NCI-H226 (cell line): ENCODE results near the gene ZNF74.
A peak's percentile ranks its signal among the peaks of the same experiment; 100 is the strongest.
"Not testable (repeated sequence)": the region's sequence is repeated elsewhere in the genome, so short reads cannot be mapped to it uniquely, and the experiment has no call there.

Source experiments
- DNase-seq: peaks from one replicate; pipeline ENCODE4 v3.0.0-alpha.2; 2015

The ZNF74 gene

DNA sequence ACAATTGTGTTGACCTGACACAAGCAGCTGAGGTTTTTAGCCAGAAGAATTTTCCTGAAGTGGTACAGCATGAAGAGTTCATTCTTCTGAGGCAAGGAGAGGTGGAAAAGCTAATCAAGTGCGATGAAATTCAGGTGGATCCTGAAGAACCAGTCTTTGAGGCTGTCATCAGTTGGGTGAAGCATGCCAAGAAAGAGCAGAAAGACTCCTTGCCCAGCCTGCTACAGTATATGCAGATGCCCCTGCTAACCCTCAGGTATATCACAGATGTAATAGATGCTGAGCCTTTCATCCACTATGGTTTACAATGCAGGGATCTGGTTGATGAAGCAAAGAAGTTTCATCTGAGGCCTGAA is 56.6 kb downstream of the ZNF74 start:
- DNase-seq, result no peak

DNA sequence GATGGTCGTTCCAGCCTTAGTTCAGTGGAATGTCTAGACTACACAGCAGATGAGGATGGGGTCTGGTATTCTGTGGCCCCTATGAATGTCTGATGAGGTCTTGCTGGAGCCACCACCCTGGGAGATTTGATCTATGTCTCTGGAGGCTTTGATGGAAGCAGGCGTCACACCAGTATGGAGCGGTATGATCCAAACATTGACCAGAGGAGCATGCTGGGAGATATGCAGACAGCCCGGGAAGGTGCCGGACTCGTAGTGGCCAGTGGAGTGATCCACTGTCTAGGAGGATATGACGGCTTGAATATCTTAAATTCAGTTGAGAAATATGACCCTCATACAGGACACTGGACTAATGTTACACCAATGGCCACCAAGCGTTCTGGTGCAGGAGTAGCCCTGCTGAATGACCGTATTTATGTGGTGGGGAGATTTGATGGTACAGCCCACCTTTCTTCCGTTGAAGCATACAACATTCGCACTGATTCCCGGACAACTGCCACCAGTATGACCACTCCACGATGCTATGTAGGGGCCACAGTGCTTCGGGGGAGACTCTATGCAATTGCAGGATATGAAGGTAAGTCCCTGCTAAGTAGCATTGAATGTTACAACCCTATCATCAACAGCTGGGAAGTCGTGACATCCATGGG is 57.3 kb downstream of the ZNF74 start:
- DNase-seq, result not testable (repeated sequence)

DNA sequence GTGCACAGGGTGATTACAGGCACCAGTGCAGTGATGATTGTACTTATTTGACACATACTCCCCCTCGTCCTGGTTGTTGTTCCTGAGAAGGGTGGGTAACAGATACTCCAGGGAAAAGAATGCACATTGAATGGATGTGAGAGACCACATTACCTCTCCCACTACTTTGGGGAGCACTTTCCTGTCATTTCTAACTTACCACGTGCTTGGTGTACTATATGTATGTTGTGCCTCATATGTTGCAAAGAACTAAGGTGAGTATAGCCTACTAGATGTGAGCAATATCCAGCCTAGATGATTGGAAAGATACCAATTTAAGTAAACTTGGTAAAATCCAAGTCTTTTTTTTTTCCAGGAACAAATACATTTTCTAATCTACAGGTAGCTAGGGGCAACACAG is 58.0 kb downstream of the ZNF74 start:
- no peak for DNase-seq

DNA sequence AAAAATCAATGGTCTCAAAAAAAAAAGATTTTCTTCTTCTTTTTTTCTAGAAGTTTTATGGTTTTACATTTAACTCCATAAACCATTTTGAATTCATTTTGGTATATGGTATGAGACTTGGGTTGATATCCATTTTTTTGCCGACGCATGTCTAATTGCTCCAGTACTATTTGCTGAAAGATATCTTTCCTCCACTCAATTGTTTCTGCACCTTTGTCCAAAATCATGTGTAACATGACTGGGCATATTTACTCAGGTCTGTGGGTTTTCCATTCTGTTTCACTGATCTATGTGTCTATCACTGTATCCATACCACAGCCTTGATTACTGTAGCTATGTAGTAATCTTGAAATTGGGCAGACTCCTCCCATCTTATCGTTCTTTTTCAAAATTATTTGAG is 59.3 kb downstream of the ZNF74 start:
- no peak for DNase-seq

DNA sequence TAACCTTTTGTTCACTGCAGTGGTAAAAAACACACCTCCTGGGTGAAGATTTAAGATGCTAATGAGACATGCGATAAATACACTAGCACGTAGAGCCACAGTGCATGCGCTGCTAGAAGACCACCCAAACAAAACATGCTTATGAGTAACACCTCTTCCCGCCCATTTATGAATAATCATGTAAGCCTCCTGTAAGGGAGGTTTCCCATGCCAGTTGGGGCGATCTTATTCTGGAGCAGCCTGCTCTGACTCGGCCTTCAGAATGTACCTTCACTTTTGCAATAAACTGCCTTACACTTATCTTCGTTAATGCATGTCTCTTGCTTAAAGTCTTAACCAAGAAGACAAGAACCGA is 61.7 kb downstream of the ZNF74 start:
- no peak for DNase-seq

DNA sequence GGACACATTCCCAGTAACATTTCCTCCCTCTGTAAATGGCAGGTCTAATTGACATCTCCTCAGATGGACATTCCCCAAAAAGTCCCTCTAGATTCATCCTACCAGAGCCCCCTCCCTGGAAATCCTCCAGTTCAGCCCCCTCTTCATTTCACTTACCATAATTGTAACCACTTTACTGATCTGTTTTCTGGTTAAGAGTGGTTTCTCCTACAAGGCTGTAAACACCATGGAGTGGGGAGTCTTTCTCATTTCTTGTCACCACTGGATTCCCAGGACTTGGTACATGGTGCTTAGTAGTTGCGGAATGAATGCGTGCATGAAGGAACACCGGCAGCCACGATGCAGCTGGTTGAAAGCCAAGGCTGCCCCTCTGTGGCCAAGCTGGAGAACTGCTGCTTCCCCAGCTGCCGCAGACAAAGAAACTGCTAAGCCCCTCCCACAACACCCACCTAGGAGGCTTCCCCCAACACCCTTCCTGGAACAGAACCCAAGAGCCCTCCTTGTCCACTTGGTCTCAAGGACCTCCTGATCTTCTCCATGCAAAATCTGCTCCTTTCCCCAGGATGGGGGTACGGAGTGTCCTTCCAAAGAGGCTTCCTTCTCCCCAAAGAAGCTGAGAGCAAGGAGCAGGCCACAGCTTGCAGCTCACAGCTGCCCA is 62.2 kb downstream of the ZNF74 start:
- DNase-seq, result peak; percentile 5

DNA sequence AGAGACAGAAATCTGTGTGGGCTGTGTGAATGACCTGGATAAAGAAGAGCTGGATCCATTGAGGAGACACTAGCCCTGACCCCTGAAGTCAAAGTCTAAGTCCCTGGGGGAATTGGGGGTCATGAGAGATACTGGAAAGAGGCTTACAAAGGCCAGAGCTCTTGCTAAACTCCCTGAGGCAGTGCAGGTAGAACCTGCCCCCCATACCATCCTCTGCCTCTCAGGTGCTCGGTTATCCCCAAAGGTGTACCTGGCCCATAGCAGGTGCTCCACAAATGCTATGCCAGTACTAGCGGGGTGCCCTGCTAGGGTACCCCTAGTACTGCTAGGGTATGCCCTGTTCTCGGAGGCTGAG is 62.7 kb downstream of the ZNF74 start:
- DNase-seq, result no peak

DNA sequence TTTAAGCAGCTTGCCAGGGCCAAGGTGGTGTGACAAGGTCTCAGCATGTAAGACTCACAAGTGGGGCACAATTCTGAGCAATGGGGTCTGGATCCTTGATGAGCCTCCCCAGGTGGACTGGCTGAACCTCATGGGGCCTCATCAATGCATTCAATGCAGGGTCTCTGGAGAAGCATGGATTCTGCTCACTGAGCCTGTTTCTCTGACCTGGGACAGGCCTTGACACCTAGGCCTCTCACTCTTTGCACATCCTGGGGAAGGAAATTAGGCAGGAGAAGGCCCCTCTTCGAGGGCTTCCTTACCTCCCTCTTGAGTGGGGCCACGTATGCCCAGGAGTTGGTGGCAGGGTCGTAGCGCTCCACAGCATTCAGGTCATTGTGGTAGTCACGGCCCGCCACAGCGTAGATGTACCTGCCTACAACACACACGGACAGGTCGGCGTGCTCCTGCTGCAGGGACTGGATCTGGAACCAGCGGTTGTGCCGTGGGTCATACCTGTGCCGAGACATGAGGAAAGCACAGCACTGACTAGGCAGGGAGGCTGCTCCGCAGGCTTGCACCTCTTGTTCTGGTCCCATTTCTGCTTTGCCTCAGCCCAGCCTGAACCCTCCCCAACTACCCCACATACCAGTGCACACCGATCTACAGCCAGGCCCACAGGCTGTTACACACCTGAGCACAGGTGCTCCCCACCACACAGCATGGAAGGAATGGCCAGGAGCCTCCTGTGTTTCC is 63.7 kb downstream of the ZNF74 start:
- no peak for DNase-seq
